ENCODE results near the gene FAM234B. TPM values are rescaled to one million over a fixed set of nuclear protein-coding genes. Genes with fewer than 3 reads are reported as not detected.

The FAM234B gene
- total RNA-seq, 2 donors from 2014 or later = 20.8 to 32.0 TPM

GRCh38 chr12:13095266-13095995 is 51.2 kb downstream of the FAM234B start:
- no peaks in the 10 kb centered on the region for H3K27me3 Mint-ChIP-seq (ENCODE audit: insufficient read depth)
- 81 to 88% methylated on average over 7 to 8 of the region's 8 CpGs for WGBS, 2 experiments (ENCODE audit: insufficient coverage in 1 of 2, insufficient read length in 1 of 2)
- H3K4me1 Mint-ChIP-seq = peaks cover 20% of the 10 kb centered on the region
- H3K27me3 ChIP-seq (ENCODE audit: control insufficient read depth, insufficient read depth, low read length, poor library complexity, severe bottlenecking) = no peaks in the 10 kb centered on the region
- no peak for TF ChIP-seq CTCF (conservative IDR thresholded peaks at IDR 0.05)
- H3K27ac Mint-ChIP-seq = no peak overlapping the region
- H3K27ac ChIP-seq (ENCODE audit: low read depth, low read length) = no peak overlapping the region
- H3K9me3 ChIP-seq (ENCODE audit: control insufficient read depth, low read length) = no peaks in the 10 kb centered on the region
- no peak overlapping the region for H3K4me3 ChIP-seq (ENCODE audit: low read length)
- DNase-seq = no peak
- H3K4me1 ChIP-seq (ENCODE audit: control insufficient read depth, insufficient read depth, low read length) = no peaks in the 10 kb centered on the region
- H3K36me3 Mint-ChIP-seq (ENCODE audit: low read depth) = no peaks in the 10 kb centered on the region
- H3K4me3 Mint-ChIP-seq = no peak overlapping the region
- no peaks in the 10 kb centered on the region for H3K36me3 ChIP-seq (ENCODE audit: control insufficient read depth, insufficient read depth, low read length)
- H3K9me3 Mint-ChIP-seq = no peaks in the 10 kb centered on the region
- H3K9ac ChIP-seq (ENCODE audit: extremely low read depth, low read length, poor library complexity, severe bottlenecking) = no peak overlapping the region

GRCh38 chr12:13097491-13098011 is 53.4 kb downstream of the FAM234B start:
- H3K36me3 Mint-ChIP-seq (ENCODE audit: low read depth) = no peaks in the 10 kb centered on the region
- no peak overlapping the region for H3K4me3 ChIP-seq (ENCODE audit: low read length)
- no peaks in the 10 kb centered on the region for H3K9me3 Mint-ChIP-seq
- peaks cover 33% of the 10 kb centered on the region for H3K4me1 Mint-ChIP-seq
- H3K9me3 ChIP-seq (ENCODE audit: control insufficient read depth, low read length) = no peaks in the 10 kb centered on the region
- no peaks in the 10 kb centered on the region for H3K36me3 ChIP-seq (ENCODE audit: control insufficient read depth, insufficient read depth, low read length)
- peaks cover 7% of the 10 kb centered on the region for H3K27me3 Mint-ChIP-seq (ENCODE audit: insufficient read depth)
- WGBS, 2 experiments (ENCODE audit: insufficient coverage in 1 of 2, insufficient read length in 1 of 2) = 86 to 88% methylated on average over 8 to 9 of the region's 9 CpGs
- TF ChIP-seq CTCF (conservative IDR thresholded peaks at IDR 0.05) = no peak
- peaks cover 9% of the 10 kb centered on the region for H3K4me1 ChIP-seq (ENCODE audit: control insufficient read depth, insufficient read depth, low read length)
- peak overlapping the region; percentile 47 for H3K27ac Mint-ChIP-seq
- DNase-seq = no peak
- no peak overlapping the region for H3K4me3 Mint-ChIP-seq
- no peak overlapping the region for H3K9ac ChIP-seq (ENCODE audit: extremely low read depth, low read length, poor library complexity, severe bottlenecking)
- no peaks in the 10 kb centered on the region for H3K27me3 ChIP-seq (ENCODE audit: control insufficient read depth, insufficient read depth, low read length, poor library complexity, severe bottlenecking)
- H3K27ac ChIP-seq (ENCODE audit: low read depth, low read length) = no peak overlapping the region

- Histone ChIP-seq H3K27me3 (ENCODE audit: control insufficient read depth, insufficient read depth, low read length, poor library complexity, severe bottlenecking) (no peaks in the 10 kb centered on the region), H3K4me3 (ENCODE audit: low read length) (no peak overlapping the region), H3K27ac (ENCODE audit: low read depth, low read length) (no peak overlapping the region), H3K9me3 (ENCODE audit: control insufficient read depth, low read length) (no peaks in the 10 kb centered on the region), H3K4me1 (ENCODE audit: control insufficient read depth, insufficient read depth, low read length) (peaks cover 9% of the 10 kb centered on the region), H3K36me3 (ENCODE audit: control insufficient read depth, insufficient read depth, low read length) (no peaks in the 10 kb centered on the region), H3K9ac (ENCODE audit: extremely low read depth, low read length, poor library complexity, severe bottlenecking) (no peak overlapping the region)
- no peaks in the 10 kb centered on the region for H3K9me3 Mint-ChIP-seq
- DNase-seq = no peak
- H3K27ac Mint-ChIP-seq = peak overlapping the region; percentile 1
- 86 to 90% methylated on average over 4 to 8 of the region's 8 CpGs for WGBS, 2 experiments (ENCODE audit: insufficient coverage in 1 of 2, insufficient read length in 1 of 2)
- H3K4me3 Mint-ChIP-seq = no peak overlapping the region
- H3K36me3 Mint-ChIP-seq (ENCODE audit: low read depth) = no peaks in the 10 kb centered on the region
- TF ChIP-seq CTCF (conservative IDR thresholded peaks at IDR 0.05) = no peak
- peaks cover 34% of the 10 kb centered on the region for H3K4me1 Mint-ChIP-seq
- peaks cover 12% of the 10 kb centered on the region for H3K27me3 Mint-ChIP-seq (ENCODE audit: insufficient read depth)
Observed at GRCh38 chr12:13099066-13099843, 55.1 kb downstream of the FAM234B start.

Data from endodermal cell (in vitro differentiated cells).